Vagina (tissue), 2 donors: Measurements from ENCODE around the gene STXBP3.

Source experiments
- CTCF ChIP-seq, 3 experiments: fragments of 450-650 bp in 2 of 3; fragments of 200-600 bp in 1 of 3; sonication (generic) in 1 of 3; IDR thresholded peaks; one replicate each; pipeline ENCODE4 v1.5.1; 2017 to 2019; ENCODE audit warnings: antibody characterized with exemption in 3 of 3, mild to moderate bottlenecking in 2 of 3, moderate library complexity in 2 of 3
- POLR2A ChIP-seq, 2 donors: fragments of 450-650 bp; IDR thresholded peaks; one replicate each; pipeline ENCODE4 v1.6.1; 2017; ENCODE audit warnings: antibody characterized with exemption in 2 of 2, mild to moderate bottlenecking in 2 of 2, moderate library complexity in 2 of 2
- POLR2AphosphoS5 ChIP-seq, 2 donors: sonication (generic); formaldehyde crosslinking; IDR thresholded peaks; one replicate each; pipeline ENCODE4 v1.9.0; 2017; ENCODE audit warnings: antibody characterized with exemption in 2 of 2, mild to moderate bottlenecking in 2 of 2, low read depth in 1 of 2; ENCODE audit not compliant: insufficient read depth in 1 of 2

- TF ChIP-seq POLR2A (IDR thresholded peaks at IDR 0.05) (no peak), POLR2AphosphoS5 (IDR thresholded peaks at IDR 0.05; ENCODE audit: insufficient read depth in 1 of 2, low read depth in 1 of 2) (no peak), CTCF (IDR thresholded peaks at IDR 0.05) (no peak)
Observed at GRCh38 chr1:108829498-108829916, 83.0 kb downstream of the STXBP3 start.
